Measurements from ENCODE around the gene DAPK1.

The DAPK1 gene

DNA sequence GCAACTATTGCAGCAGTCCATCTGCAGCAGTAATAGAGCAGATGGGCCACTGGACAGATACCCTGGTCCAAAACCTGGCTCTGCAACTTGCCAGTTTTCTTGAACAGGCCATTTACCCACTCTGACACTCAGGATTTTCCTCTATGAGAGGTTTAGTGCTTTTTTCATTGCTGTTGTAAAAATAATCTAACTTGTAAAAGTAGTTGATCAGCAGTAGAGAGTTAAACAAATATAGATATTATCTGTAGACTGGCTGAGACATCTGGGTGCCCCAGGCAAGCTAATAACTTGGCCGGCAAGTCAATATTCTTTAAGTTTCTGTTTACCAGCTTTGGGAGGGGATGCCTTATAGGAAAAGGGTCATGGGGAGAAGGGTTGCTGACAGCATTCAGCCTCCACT, 4.1 kb downstream of the DAPK1 start:
- TF ChIP-seq, protein P1, sequence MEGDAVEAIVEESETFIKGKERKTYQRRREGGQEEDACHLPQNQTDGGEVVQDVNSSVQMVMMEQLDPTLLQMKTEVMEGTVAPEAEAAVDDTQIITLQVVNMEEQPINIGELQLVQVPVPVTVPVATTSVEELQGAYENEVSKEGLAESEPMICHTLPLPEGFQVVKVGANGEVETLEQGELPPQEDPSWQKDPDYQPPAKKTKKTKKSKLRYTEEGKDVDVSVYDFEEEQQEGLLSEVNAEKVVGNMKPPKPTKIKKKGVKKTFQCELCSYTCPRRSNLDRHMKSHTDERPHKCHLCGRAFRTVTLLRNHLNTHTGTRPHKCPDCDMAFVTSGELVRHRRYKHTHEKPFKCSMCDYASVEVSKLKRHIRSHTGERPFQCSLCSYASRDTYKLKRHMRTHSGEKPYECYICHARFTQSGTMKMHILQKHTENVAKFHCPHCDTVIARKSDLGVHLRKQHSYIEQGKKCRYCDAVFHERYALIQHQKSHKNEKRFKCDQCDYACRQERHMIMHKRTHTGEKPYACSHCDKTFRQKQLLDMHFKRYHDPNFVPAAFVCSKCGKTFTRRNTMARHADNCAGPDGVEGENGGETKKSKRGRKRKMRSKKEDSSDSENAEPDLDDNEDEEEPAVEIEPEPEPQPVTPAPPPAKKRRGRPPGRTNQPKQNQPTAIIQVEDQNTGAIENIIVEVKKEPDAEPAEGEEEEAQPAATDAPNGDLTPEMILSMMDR (IDR thresholded peaks at IDR 0.05; ENCODE audit: low read depth, low read length), result no peak
- DNase-seq (ENCODE audit: low read depth, low spot score), result no peak
- H3K4me3 ChIP-seq (ENCODE audit: low read depth, low read length), result no peak overlapping the region
- in situ Hi-C loops (cut with HindIII; ENCODE audit: low sequenced_read_pairs), result no loop called here

DNA sequence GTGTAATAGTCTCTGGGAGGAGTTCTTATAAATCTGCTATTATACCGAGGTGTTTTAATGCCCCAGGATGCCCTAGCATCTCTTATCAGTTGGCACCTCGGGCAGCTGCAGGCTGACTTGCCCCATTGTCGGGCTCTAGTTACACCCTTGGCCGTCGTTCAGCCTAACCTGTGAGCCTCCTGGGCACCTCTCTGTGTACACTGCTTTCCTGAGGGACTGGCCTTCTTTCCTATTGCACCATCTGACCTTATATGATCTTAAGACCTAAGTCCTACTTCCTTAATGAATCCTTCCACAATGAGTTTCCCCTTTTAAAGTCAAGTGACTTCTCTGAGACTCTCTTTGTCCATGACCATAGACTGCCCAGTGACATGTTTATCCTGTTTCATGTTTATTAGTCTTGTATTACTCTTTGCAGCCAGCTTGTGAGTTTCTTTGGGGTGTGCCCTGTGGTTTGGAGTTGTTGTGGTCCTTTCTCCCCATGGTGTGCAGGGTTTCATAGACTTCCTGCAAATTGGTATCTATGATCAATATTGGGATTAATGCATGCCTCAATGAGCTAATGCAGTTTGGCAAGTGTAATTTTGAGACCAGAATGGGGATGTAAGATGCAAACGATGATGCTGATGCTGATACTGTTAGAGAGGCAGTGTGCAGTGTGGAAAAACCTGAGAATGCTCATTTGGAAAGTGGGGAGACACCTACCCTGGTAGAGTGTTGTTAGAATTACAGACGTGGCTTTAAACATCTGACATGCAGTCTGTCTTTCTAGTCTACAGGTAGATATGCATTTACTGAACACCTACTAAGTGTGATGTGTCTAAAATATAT, 4.9 kb downstream of the DAPK1 start:
- no peak overlapping the region for H3K4me3 ChIP-seq (ENCODE audit: low read depth, low read length)
- TF ChIP-seq, protein P1 (IDR thresholded peaks at IDR 0.05; ENCODE audit: low read depth, low read length), result no peak
- in situ Hi-C loops (cut with HindIII; ENCODE audit: low sequenced_read_pairs), result no loop called here
- no peak for DNase-seq (ENCODE audit: low read depth, low spot score)

DNA sequence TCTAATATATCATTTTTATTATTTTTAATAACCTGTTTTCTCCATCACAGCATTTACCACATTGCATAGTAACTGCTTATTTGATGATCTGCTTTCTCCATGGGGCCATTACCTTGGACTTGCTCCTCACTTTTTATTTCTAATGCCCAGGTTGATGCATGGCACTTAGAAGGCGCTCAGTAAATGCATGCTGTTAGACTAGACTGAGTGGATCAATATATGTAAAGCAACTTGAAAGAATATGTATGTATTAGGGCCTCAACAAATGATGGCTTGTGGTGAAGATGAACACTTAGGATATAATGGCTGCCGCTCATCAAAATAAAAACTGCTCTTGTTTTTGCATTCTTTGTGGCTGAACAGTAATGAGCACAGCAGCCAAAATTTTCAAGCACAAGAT, 5.8 kb downstream of the DAPK1 start:
- no peak for DNase-seq (ENCODE audit: low read depth, low spot score)
- no peak overlapping the region for H3K4me3 ChIP-seq (ENCODE audit: low read depth, low read length)
- in situ Hi-C loops (cut with HindIII; ENCODE audit: low sequenced_read_pairs), result no loop called here
- TF ChIP-seq, protein P1 (IDR thresholded peaks at IDR 0.05; ENCODE audit: low read depth, low read length), result no peak

DNA sequence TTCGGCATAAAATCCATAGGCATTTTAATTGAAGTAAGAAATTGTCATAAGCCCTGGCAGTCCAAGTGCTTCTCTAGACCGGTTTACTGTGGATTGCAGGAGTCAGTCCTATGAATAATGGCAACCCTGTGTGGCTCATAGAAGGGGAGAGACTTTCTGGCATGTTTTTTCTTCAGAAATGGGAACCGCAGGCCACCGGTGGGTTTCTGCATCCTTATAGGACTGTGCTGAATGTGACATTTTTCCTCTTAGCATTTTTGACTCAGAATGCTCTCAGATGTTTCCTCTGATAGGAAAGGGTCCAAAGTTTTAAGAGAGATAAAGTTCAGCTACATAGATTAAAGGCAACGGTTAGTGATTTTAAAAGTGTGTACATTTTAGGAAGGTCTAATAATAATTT, 6.3 kb downstream of the DAPK1 start:
- no peak for DNase-seq (ENCODE audit: low read depth, low spot score)
- no peak overlapping the region for H3K4me3 ChIP-seq (ENCODE audit: low read depth, low read length)
- in situ Hi-C loops (cut with HindIII; ENCODE audit: low sequenced_read_pairs), result no loop called here
- TF ChIP-seq, protein P1 (IDR thresholded peaks at IDR 0.05; ENCODE audit: low read depth, low read length), result no peak

DNA sequence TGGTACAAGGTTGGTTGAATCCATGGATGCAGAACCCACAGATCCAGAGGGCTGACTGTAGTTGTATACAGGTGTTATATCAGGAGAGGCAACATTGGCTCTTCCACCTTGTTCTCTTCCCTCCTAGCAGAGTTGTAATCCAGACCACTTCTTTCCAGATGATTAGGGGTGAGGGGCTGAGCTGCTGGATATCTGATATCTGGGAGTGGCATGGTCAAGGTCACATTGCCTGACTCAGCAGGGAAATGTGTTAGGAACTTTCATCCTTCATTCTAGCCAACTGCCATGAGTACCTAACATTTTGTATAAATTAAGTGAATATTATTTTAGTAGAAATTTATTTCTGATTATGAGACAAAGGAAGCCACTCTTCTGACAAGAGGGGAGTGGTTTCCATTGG, 7.3 kb downstream of the DAPK1 start:
- no peak for DNase-seq (ENCODE audit: low read depth, low spot score)
- no peak overlapping the region for H3K4me3 ChIP-seq (ENCODE audit: low read depth, low read length)
- TF ChIP-seq, protein P1 (IDR thresholded peaks at IDR 0.05; ENCODE audit: low read depth, low read length), result no peak
- in situ Hi-C loops (cut with HindIII; ENCODE audit: low sequenced_read_pairs), result no loop called here

DNA sequence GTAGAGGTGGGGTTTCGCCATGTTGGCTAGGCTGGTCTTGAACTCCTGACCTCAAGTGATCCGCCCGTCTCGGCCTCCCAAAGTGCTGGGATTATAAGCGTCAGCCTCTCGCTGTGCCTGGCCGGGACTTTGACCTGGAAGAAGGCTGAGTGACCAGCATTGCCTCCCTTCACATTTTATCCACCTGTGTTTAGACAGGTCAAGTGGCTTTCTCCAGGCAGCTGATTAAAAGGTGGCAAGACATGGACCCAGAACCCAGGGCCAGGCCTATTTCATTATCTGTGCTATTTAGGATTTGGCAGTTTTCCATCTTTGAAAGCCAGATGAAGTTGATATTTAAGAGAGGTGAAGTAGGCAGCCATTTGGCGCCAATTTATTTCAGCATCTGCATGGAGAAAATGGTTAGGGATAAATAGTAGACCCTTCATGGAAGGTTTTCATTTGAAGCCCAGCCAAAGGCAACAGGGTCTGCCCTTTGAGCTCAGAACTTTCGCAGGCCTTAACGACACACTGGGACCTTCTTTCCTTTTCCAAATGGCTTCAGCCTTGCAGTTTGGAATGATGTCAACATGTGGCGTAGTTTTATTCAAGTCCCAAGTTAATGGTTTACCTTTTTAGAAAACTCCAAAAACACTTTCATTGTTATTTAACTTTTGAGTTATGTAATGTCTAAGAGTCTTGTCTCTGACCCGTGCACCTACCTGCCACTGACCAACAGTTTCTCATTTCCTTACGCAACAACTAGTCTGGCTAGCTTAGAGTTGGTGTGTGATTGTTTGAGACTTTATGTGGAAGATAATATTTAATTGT, 8.4 kb downstream of the DAPK1 start:
- DNase-seq (ENCODE audit: low read depth, low spot score), result no peak
- TF ChIP-seq, protein P1 (IDR thresholded peaks at IDR 0.05; ENCODE audit: low read depth, low read length), result no peak
- in situ Hi-C loops (cut with HindIII; ENCODE audit: low sequenced_read_pairs), result no loop called here
- no peak overlapping the region for H3K4me3 ChIP-seq (ENCODE audit: low read depth, low read length)
